ENCODE results near the gene MITF.

The MITF gene

GRCh38 chr3:69842789-69843188, 103.5 kb downstream of the MITF start:
- no peak for DNase-seq

- no peak for DNase-seq
These were observed 105.4 kb downstream of the MITF start for GRCh38 chr3:69844706-69845105.

- no peak for DNase-seq
These were observed 108.0 kb downstream of the MITF start for GRCh38 chr3:69847303-69847702.

GRCh38 chr3:69848113-69848512, 108.8 kb downstream of the MITF start:
- DNase-seq: no peak

- no peak for DNase-seq
These were observed 111.6 kb downstream of the MITF start for GRCh38 chr3:69850849-69851248.

GRCh38 chr3:69853027-69853426, 113.8 kb downstream of the MITF start:
- no peak for DNase-seq

GRCh38 chr3:69855436-69856162, 116.3 kb downstream of the MITF start:
- DNase-seq: no peak

- no peak for DNase-seq
These were observed 117.9 kb downstream of the MITF start for GRCh38 chr3:69856965-69857705.

- DNase-seq: no peak
These were observed 122.3 kb downstream of the MITF start for GRCh38 chr3:69861556-69861955.

- DNase-seq: no peak
These were observed 124.9 kb downstream of the MITF start for GRCh38 chr3:69864141-69864540.

GRCh38 chr3:69864766-69865165, 125.5 kb downstream of the MITF start:
- DNase-seq: no peak

GRCh38 chr3:69865925-69866679, 126.8 kb downstream of the MITF start:
- DNase-seq: no peak

- DNase-seq: no peak
These were observed 127.9 kb downstream of the MITF start for GRCh38 chr3:69866988-69867720.

GRCh38 chr3:69867941-69868505, 128.8 kb downstream of the MITF start:
- no peak for DNase-seq

- no peak for DNase-seq
These were observed 129.7 kb downstream of the MITF start for GRCh38 chr3:69868841-69869420.

GRCh38 chr3:69869643-69870042, 130.4 kb downstream of the MITF start:
- no peak for DNase-seq

- DNase-seq: no peak
These were observed 132.0 kb downstream of the MITF start for GRCh38 chr3:69871251-69871650.

GRCh38 chr3:69871868-69872267, 132.6 kb downstream of the MITF start:
- no peak for DNase-seq

- DNase-seq: no peak
These were observed 133.6 kb downstream of the MITF start for GRCh38 chr3:69872783-69873378.

- DNase-seq: no peak
These were observed 136.8 kb downstream of the MITF start for GRCh38 chr3:69876073-69876472.

- no peak for DNase-seq
These were observed 139.0 kb downstream of the MITF start for GRCh38 chr3:69878254-69878653.

- DNase-seq: no peak
These were observed 139.8 kb downstream of the MITF start for GRCh38 chr3:69879051-69879450.
